ENCODE measurements around the gene ZXDC.

ZXDC gene

GRCh38 chr3:126417981-126418530, 57.6 kb downstream of the ZXDC start:
- peaks cover 18% of the 10 kb centered on the region for H3K27me3 ChIP-seq (ENCODE audit: control insufficient read depth, insufficient read depth, low read length)
- no peak overlapping the region for H3K9ac ChIP-seq (ENCODE audit: low read length)
- H3K9me3 ChIP-seq (ENCODE audit: control insufficient read depth, low read length) = no peaks in the 10 kb centered on the region
- no peaks in the 10 kb centered on the region for H3K4me1 ChIP-seq (ENCODE audit: control insufficient read depth, insufficient read depth, low read length)
- no peak overlapping the region for H3K4me3 ChIP-seq (ENCODE audit: low read length)
- H3K36me3 ChIP-seq (ENCODE audit: control insufficient read depth, insufficient read depth, low read length) = no peaks in the 10 kb centered on the region

GRCh38 chr3:126417515-126417914, 58.2 kb downstream of the ZXDC start:
- Histone ChIP-seq H3K4me1 (ENCODE audit: control insufficient read depth, insufficient read depth, low read length) (no peaks in the 10 kb centered on the region), H3K9me3 (ENCODE audit: control insufficient read depth, low read length) (no peaks in the 10 kb centered on the region), H3K9ac (ENCODE audit: low read length) (no peak overlapping the region), H3K27me3 (ENCODE audit: control insufficient read depth, insufficient read depth, low read length) (peaks cover 18% of the 10 kb centered on the region), H3K4me3 (ENCODE audit: low read length) (no peak overlapping the region), H3K36me3 (ENCODE audit: control insufficient read depth, insufficient read depth, low read length) (no peaks in the 10 kb centered on the region)

GRCh38 chr3:126416943-126417342, 58.7 kb downstream of the ZXDC start:
- H3K9me3 ChIP-seq (ENCODE audit: control insufficient read depth, low read length) = no peaks in the 10 kb centered on the region
- H3K4me1 ChIP-seq (ENCODE audit: control insufficient read depth, insufficient read depth, low read length) = no peaks in the 10 kb centered on the region
- H3K36me3 ChIP-seq (ENCODE audit: control insufficient read depth, insufficient read depth, low read length) = no peaks in the 10 kb centered on the region
- H3K9ac ChIP-seq (ENCODE audit: low read length) = no peak overlapping the region
- H3K4me3 ChIP-seq (ENCODE audit: low read length) = no peak overlapping the region
- H3K27me3 ChIP-seq (ENCODE audit: control insufficient read depth, insufficient read depth, low read length) = peaks cover 18% of the 10 kb centered on the region

GRCh38 chr3:126415661-126416591, 59.8 kb downstream of the ZXDC start:
- no peaks in the 10 kb centered on the region for H3K9me3 ChIP-seq (ENCODE audit: control insufficient read depth, low read length)
- H3K27me3 ChIP-seq (ENCODE audit: control insufficient read depth, insufficient read depth, low read length) = peaks cover 18% of the 10 kb centered on the region
- no peak overlapping the region for H3K9ac ChIP-seq (ENCODE audit: low read length)
- H3K36me3 ChIP-seq (ENCODE audit: control insufficient read depth, insufficient read depth, low read length) = no peaks in the 10 kb centered on the region
- no peak overlapping the region for H3K4me3 ChIP-seq (ENCODE audit: low read length)
- H3K4me1 ChIP-seq (ENCODE audit: control insufficient read depth, insufficient read depth, low read length) = no peaks in the 10 kb centered on the region

GRCh38 chr3:126414961-126415660, 60.6 kb downstream of the ZXDC start:
- H3K9ac ChIP-seq (ENCODE audit: low read length) = no peak overlapping the region
- H3K27me3 ChIP-seq (ENCODE audit: control insufficient read depth, insufficient read depth, low read length) = peaks cover 18% of the 10 kb centered on the region
- no peaks in the 10 kb centered on the region for H3K36me3 ChIP-seq (ENCODE audit: control insufficient read depth, insufficient read depth, low read length)

GRCh38 chr3:126414406-126414805, 61.3 kb downstream of the ZXDC start:
- H3K36me3 ChIP-seq (ENCODE audit: control insufficient read depth, insufficient read depth, low read length) = no peaks in the 10 kb centered on the region
- H3K4me1 ChIP-seq (ENCODE audit: control insufficient read depth, insufficient read depth, low read length) = no peaks in the 10 kb centered on the region
- no peak overlapping the region for H3K9ac ChIP-seq (ENCODE audit: low read length)
- no peak overlapping the region for H3K4me3 ChIP-seq (ENCODE audit: low read length)
- H3K27me3 ChIP-seq (ENCODE audit: control insufficient read depth, insufficient read depth, low read length) = peaks cover 18% of the 10 kb centered on the region
- H3K9me3 ChIP-seq (ENCODE audit: control insufficient read depth, low read length) = no peaks in the 10 kb centered on the region

More at GRCh38 chr3:126414961-126415660, 60.6 kb downstream of the ZXDC start:
- H3K9me3 ChIP-seq (ENCODE audit: control insufficient read depth, low read length) = no peaks in the 10 kb centered on the region
- no peak overlapping the region for H3K4me3 ChIP-seq (ENCODE audit: low read length)
- no peaks in the 10 kb centered on the region for H3K4me1 ChIP-seq (ENCODE audit: control insufficient read depth, insufficient read depth, low read length)

GRCh38 chr3:126413693-126414080, 62.0 kb downstream of the ZXDC start:
- H3K4me3 ChIP-seq (ENCODE audit: low read length) = no peak overlapping the region
- H3K9ac ChIP-seq (ENCODE audit: low read length) = no peak overlapping the region
- no peaks in the 10 kb centered on the region for H3K9me3 ChIP-seq (ENCODE audit: control insufficient read depth, low read length)
- H3K36me3 ChIP-seq (ENCODE audit: control insufficient read depth, insufficient read depth, low read length) = no peaks in the 10 kb centered on the region
- no peaks in the 10 kb centered on the region for H3K4me1 ChIP-seq (ENCODE audit: control insufficient read depth, insufficient read depth, low read length)
- peaks cover 18% of the 10 kb centered on the region for H3K27me3 ChIP-seq (ENCODE audit: control insufficient read depth, insufficient read depth, low read length)

- Histone ChIP-seq H3K27me3 (ENCODE audit: control insufficient read depth, insufficient read depth, low read length) (peaks cover 18% of the 10 kb centered on the region), H3K36me3 (ENCODE audit: control insufficient read depth, insufficient read depth, low read length) (no peaks in the 10 kb centered on the region), H3K9me3 (ENCODE audit: control insufficient read depth, low read length) (no peaks in the 10 kb centered on the region), H3K9ac (ENCODE audit: low read length) (no peak overlapping the region), H3K4me3 (ENCODE audit: low read length) (no peak overlapping the region), H3K4me1 (ENCODE audit: control insufficient read depth, insufficient read depth, low read length) (no peaks in the 10 kb centered on the region)
These were observed 62.6 kb downstream of the ZXDC start for GRCh38 chr3:126412841-126413692.

GRCh38 chr3:126408099-126408498, 67.6 kb downstream of the ZXDC start:
- no peaks in the 10 kb centered on the region for H3K9me3 ChIP-seq (ENCODE audit: control insufficient read depth, low read length)
- H3K9ac ChIP-seq (ENCODE audit: low read length) = no peak overlapping the region
- no peaks in the 10 kb centered on the region for H3K27me3 ChIP-seq (ENCODE audit: control insufficient read depth, insufficient read depth, low read length)
- no peaks in the 10 kb centered on the region for H3K36me3 ChIP-seq (ENCODE audit: control insufficient read depth, insufficient read depth, low read length)
- H3K4me1 ChIP-seq (ENCODE audit: control insufficient read depth, insufficient read depth, low read length) = no peaks in the 10 kb centered on the region
- H3K4me3 ChIP-seq (ENCODE audit: low read length) = no peak overlapping the region

- Histone ChIP-seq H3K27me3 (ENCODE audit: control insufficient read depth, insufficient read depth, low read length) (no peaks in the 10 kb centered on the region), H3K4me3 (ENCODE audit: low read length) (no peak overlapping the region), H3K4me1 (ENCODE audit: control insufficient read depth, insufficient read depth, low read length) (no peaks in the 10 kb centered on the region), H3K9ac (ENCODE audit: low read length) (no peak overlapping the region), H3K9me3 (ENCODE audit: control insufficient read depth, low read length) (no peaks in the 10 kb centered on the region), H3K36me3 (ENCODE audit: control insufficient read depth, insufficient read depth, low read length) (no peaks in the 10 kb centered on the region)
These were observed 68.2 kb downstream of the ZXDC start for GRCh38 chr3:126407412-126408044.

All from mucosa of stomach (tissue), 1 donor.